MCF 10A (cell line): ENCODE measurements around the gene ZNF273. TPM values are rescaled to one million over a fixed set of nuclear protein-coding genes. Genes with fewer than 3 reads are reported as not detected.
"Not testable (repeated sequence)": the region's sequence is repeated elsewhere in the genome, so short reads cannot be mapped to it uniquely, and the experiment has no call there.

Experiments used
- BruUV-seq: library from RNA; stranded (reverse); fragments of 400-500 nt; replicated peaks from 2 replicates; lab custom pipeline; 2021; lab: Mats Ljungman, UMichigan
- CTCF ChIA-PET: fragments of 300-600 bp; sonication (Branson Sonifier 250); formaldehyde crosslinking; extraction: SDS; loops from one replicate; lab custom pipeline; 2021; ENCODE audit warnings: antibody characterized with exemption, inconsistent platforms; lab: Yijun Ruan, JAX
- POLR2A ChIA-PET: fragments of 300-600, 350-650 bp; sonication (Branson Sonifier 250); formaldehyde crosslinking; extraction: SDS; loops from one replicate; lab custom pipeline; 2020; ENCODE audit warnings: antibody characterized with exemption, inconsistent platforms; lab: Yijun Ruan, JAX
- DNase-seq: peaks from one replicate; pipeline ENCODE4 v3.0.0-alpha.2; 2018; ENCODE audit not compliant: unreplicated experiment
- H3K27ac Mint-ChIP-seq: one replicate; pipeline ENCODE4 v1.8.0; 2022; ENCODE audit warnings: mild to moderate bottlenecking, low read depth, mixed read lengths; ENCODE audit not compliant: unreplicated experiment
- H3K27me3 Mint-ChIP-seq: one replicate; pipeline ENCODE4 v1.8.0; 2022; ENCODE audit warnings: mixed read lengths; ENCODE audit not compliant: insufficient read depth, unreplicated experiment
- H3K36me3 Mint-ChIP-seq: one replicate; pipeline ENCODE4 v1.8.0; 2022; ENCODE audit warnings: mild to moderate bottlenecking, moderate library complexity, mixed read lengths; ENCODE audit not compliant: insufficient read depth, unreplicated experiment
- H3K4me1 Mint-ChIP-seq: one replicate; pipeline ENCODE4 v1.8.0; 2022; ENCODE audit warnings: mixed read lengths; ENCODE audit not compliant: insufficient read depth, unreplicated experiment
- H3K4me3 Mint-ChIP-seq: one replicate; pipeline ENCODE4 v1.8.0; 2022; ENCODE audit warnings: mild to moderate bottlenecking, moderate library complexity, mixed read lengths; ENCODE audit not compliant: unreplicated experiment
- H3K9me3 Mint-ChIP-seq: one replicate; pipeline ENCODE4 v1.8.0; 2022; ENCODE audit warnings: mixed read lengths; ENCODE audit not compliant: unreplicated experiment
- intact Hi-C: fragments of 100-400 bp; cut with micrococcal nuclease; formaldehyde crosslinking; loops from 2 replicates; pipeline ENCODE4 v1.14.1; 2022
- total RNA-seq: library from RNA; stranded (reverse); gene quantifications from 2 replicates; pipeline ENCODE4 v1.2.3, GENCODE V29; 2022
- TF ChIP-seq, protein P1 (sequence below): fragments of 200-600 bp; IDR thresholded peaks from one replicate; pipeline ENCODE4 v1.8.0; 2022; ENCODE audit warnings: antibody characterized with exemption, mild to moderate bottlenecking; ENCODE audit not compliant: unreplicated experiment

Gene ZNF273
- total RNA-seq, 1 experiment from 2014 or later = 2.2 TPM

DNA sequence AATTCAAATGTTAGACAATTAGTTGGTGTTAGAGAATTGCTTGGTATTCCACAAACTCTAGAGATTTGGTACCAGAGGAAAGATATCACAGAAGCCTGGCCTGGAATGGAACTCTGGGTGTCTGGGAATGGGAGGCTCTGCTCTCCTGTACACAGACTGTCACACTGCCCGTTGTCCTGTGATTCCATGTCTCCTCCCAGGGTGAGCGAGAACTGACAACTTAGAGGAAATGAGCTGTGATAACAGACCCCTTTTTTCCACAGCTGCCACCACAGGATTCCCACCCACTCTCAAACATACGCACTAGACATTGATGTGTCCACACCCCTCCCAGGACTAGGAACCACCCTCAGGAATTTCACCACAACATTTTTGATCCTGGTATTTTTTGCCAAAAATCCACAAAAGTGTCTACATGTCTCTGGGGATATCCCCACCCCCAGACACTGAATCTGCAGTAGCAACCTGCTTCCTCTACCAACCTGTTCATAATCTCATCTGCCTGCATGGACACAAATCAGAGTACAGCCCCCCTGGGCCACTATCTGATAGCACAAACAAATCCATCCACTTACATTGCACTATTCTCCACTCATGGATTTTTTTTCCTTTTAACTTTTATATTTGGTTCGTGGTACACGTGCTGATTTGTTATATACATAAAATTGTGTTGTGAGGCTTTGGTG, 4.7 kb downstream of the ZNF273 start:
- ChIA-PET CTCF (interaction anchor here (0.6 kb wide), 1 partner anchor 13 kb away, joined by 4 read pairs; no protein-coding TSS in a partner anchor), POLR2A (interaction anchor here (0.7 kb wide), 1 partner anchor 273 kb away, joined by 3 read pairs; no protein-coding TSS in a partner anchor)
- no peak for DNase-seq
- intact Hi-C loops = no loop called here
- Mint-ChIP-seq H3K36me3 (no peaks in the 10 kb centered on the region), H3K9me3 (peaks cover 8% of the 10 kb centered on the region), H3K27me3 (no peaks in the 10 kb centered on the region), H3K27ac (peak overlapping the region; percentile 57), H3K4me1 (peaks cover 20% of the 10 kb centered on the region), H3K4me3 (no peak overlapping the region)
- BruUV-seq = no TSS peak
- TF ChIP-seq, protein P1, sequence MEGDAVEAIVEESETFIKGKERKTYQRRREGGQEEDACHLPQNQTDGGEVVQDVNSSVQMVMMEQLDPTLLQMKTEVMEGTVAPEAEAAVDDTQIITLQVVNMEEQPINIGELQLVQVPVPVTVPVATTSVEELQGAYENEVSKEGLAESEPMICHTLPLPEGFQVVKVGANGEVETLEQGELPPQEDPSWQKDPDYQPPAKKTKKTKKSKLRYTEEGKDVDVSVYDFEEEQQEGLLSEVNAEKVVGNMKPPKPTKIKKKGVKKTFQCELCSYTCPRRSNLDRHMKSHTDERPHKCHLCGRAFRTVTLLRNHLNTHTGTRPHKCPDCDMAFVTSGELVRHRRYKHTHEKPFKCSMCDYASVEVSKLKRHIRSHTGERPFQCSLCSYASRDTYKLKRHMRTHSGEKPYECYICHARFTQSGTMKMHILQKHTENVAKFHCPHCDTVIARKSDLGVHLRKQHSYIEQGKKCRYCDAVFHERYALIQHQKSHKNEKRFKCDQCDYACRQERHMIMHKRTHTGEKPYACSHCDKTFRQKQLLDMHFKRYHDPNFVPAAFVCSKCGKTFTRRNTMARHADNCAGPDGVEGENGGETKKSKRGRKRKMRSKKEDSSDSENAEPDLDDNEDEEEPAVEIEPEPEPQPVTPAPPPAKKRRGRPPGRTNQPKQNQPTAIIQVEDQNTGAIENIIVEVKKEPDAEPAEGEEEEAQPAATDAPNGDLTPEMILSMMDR = no peak

DNA sequence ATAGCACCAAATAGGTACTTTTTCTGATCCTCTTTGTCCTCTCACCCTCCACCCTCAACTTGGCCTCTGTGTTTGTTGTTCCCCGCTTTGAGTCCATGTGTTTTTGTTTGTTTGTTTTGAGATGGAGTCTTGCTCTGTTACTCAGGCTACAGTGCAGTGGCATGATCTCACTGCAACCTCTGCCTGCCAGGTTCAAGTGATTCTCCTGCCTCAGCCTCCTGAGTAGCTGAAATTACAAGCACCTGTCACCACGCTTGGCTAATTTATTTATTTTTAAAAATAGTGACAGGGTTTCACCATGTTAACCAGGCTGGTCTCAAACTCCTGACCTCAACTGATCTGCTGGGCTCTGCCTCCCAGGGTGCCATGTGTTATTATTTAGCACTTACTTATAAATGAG, 5.3 kb downstream of the ZNF273 start:
- Mint-ChIP-seq H3K4me3 (no peak overlapping the region), H3K36me3 (peaks cover 3% of the 10 kb centered on the region), H3K4me1 (peaks cover 20% of the 10 kb centered on the region), H3K27me3 (no peaks in the 10 kb centered on the region), H3K27ac (peak overlapping the region; percentile 43), H3K9me3 (peaks cover 8% of the 10 kb centered on the region)
- ChIA-PET POLR2A (interaction anchor here (0.8 kb wide), 1 partner anchor 12 kb away, joined by 3 read pairs; no protein-coding TSS in a partner anchor), CTCF (interaction anchor here (0.6 to 0.7 kb wide), 2 partner anchors 12 to 15 kb away, joined by 3 to 4 read pairs; no protein-coding TSS in a partner anchor)
- TF ChIP-seq, protein P1 = no peak
- intact Hi-C loops = no loop called here
- BruUV-seq = no TSS peak
- DNase-seq = no peak

DNA sequence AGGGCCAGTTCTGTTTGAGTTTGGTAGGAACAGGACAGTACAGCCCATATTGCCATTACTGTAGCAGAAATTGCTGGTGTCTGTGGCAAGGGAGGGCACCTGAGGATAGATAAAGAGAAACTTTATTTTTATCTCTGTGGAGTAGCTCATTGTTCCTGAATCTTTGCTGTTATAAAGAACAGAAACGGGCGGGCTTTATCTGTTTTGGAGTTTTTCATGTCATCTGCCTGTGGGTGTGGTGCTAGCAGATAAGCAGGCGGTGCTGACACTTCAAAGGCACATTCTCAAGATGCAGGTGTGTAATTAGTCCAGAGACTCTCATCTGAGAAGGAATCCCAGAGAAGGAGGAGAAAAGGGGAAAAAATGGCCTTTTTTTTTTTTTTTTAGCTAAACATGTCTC, 11.5 kb downstream of the ZNF273 start:
- no peak overlapping the region for H3K27ac Mint-ChIP-seq
- TF ChIP-seq, protein P1 = no peak
- H3K36me3 Mint-ChIP-seq = peaks cover 32% of the 10 kb centered on the region
- no peaks in the 10 kb centered on the region for H3K4me1 Mint-ChIP-seq
- H3K9me3 Mint-ChIP-seq = peaks cover 8% of the 10 kb centered on the region
- BruUV-seq = no TSS peak
- POLR2A ChIA-PET = no interaction called here
- DNase-seq = no peak
- CTCF ChIA-PET = interaction anchor here (1.1 kb wide), 1 partner anchor 393 kb away, joined by 3 read pairs; no protein-coding TSS in a partner anchor
- H3K27me3 Mint-ChIP-seq = no peaks in the 10 kb centered on the region
- no peak overlapping the region for H3K4me3 Mint-ChIP-seq
- intact Hi-C loops = no loop called here

DNA sequence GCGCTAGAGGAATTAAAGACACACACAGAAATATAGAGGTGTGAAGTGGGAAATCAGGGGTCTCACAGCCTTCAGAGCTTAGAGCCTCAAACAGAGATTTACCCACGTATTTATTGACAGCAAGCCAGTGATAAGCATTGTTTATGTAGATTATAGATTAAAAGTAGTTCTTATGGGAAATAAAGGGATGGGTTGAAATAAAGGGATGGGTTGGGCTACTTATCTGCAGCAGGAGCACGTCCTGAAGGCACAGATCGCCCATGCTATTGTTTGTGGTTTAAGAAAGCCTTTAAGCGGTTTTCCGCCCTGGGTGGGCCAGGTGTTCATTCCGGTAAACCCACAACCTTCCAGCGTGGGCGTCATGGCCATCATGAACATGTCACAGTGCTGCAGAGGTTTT, 12.2 kb downstream of the ZNF273 start:
- POLR2A ChIA-PET, intact Hi-C loops, BruUV-seq, H3K4me1 Mint-ChIP-seq, H3K27ac Mint-ChIP-seq, DNase-seq, H3K4me3 Mint-ChIP-seq, H3K27me3 Mint-ChIP-seq, H3K9me3 Mint-ChIP-seq: not testable (repeated sequence)
- CTCF ChIA-PET = interaction anchor here (0.6 to 1.1 kb wide), 3 partner anchors 17 to 392 kb away, joined by 3 read pairs; no protein-coding TSS in a partner anchor
- peaks cover 39% of the 10 kb centered on the region for H3K36me3 Mint-ChIP-seq

DNA sequence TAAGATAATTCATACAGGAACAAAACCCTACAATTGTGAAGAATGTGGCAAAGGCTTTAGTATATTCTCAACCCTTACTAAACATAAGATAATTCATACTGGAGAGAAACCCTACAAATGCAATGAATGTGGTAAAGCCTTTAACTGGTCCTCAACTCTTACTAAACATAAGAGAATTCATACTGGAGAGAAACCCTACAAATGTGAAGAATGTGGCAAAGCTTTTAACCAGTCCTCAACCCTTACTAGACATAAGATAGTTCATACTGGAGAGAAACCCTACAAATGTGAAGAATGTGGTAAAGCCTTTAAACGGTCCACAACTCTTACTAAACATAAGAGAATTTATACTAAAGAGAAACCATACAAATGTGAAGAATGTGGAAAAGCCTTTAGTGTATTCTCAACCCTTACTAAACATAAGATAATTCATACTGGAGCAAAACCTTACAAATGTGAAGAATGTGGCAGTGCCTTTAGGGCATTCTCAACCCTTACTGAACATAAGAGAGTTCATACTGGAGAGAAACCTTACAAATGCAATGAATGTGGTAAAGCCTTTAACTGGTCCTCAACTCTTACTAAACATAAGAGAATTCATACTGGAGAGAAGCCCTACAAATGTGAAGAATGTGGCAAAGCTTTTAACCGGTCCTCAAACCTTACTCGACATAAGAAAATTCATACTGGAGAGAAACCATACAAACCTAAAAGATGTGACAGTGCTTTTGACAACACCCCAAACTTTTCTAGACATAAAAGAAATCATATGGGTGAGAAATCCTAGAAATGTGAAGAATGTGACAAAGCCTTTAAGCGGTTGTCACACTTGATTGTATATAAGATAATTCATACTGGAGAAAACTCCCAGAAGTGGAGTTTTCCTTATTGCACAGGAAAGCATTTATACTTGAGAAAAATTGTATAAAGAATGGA, 25.4 kb downstream of the ZNF273 start:
- CTCF ChIA-PET = interaction anchor here (0.6 kb wide), 1 partner anchor 292 kb away, joined by 4 read pairs; no protein-coding TSS in a partner anchor
- BruUV-seq, H3K4me1 Mint-ChIP-seq, H3K27me3 Mint-ChIP-seq, H3K9me3 Mint-ChIP-seq, H3K27ac Mint-ChIP-seq, H3K4me3 Mint-ChIP-seq, POLR2A ChIA-PET, DNase-seq, intact Hi-C loops: not testable (repeated sequence)
- H3K36me3 Mint-ChIP-seq = peaks cover 21% of the 10 kb centered on the region
